OCI-LY1 (cell line): ENCODE results near the gene HOXA10.

Experiments used
- H2AFZ ChIP-seq: fragments of 200-600 bp; sonication (generic), shearing (Covaris generic); 2 replicates; pipeline ENCODE4 v1.6.0; 2014; ENCODE audit warnings: antibody characterized with exemption, mild to moderate bottlenecking, low read length
- H3F3A ChIP-seq: fragments of 200-600 bp; sonication (generic), shearing (Covaris generic); 2 replicates; pipeline ENCODE4 v1.6.0; 2014; ENCODE audit warnings: mild to moderate bottlenecking, antibody characterized with exemption, low read length, moderate library complexity; ENCODE audit not compliant: insufficient read depth
- H3K27ac ChIP-seq: fragments of 200-600 bp; sonication (generic); 2 replicates; pipeline ENCODE4 v1.5.1; 2014; ENCODE audit warnings: low read length, mixed run types, mild to moderate bottlenecking, low read depth; ENCODE audit not compliant: poor library complexity, severe bottlenecking
- H3K27me3 ChIP-seq: fragments of 200-600 bp; sonication (generic); 2 replicates; pipeline ENCODE4 v1.6.0; 2014; ENCODE audit warnings: antibody characterized with exemption, mild to moderate bottlenecking, low read length, moderate library complexity; ENCODE audit not compliant: insufficient read depth
- H3K36me3 ChIP-seq: fragments of 200-600 bp; sonication (generic); 2 replicates; pipeline ENCODE4 v1.6.1; 2014; ENCODE audit warnings: mild to moderate bottlenecking, antibody characterized with exemption, low read length, moderate library complexity, mixed read lengths; ENCODE audit not compliant: insufficient read depth
- H3K4me1 ChIP-seq: fragments of 200-600 bp; sonication (generic); 2 replicates; pipeline ENCODE4 v1.5.1; 2014; ENCODE audit warnings: mild to moderate bottlenecking, low read length, moderate library complexity; ENCODE audit not compliant: insufficient read depth, severe bottlenecking
- H3K4me2 ChIP-seq: fragments of 200-600 bp; sonication (generic), shearing (Covaris generic); 2 replicates; pipeline ENCODE4 v1.6.1; 2014; ENCODE audit warnings: low read length
- H3K4me3 ChIP-seq: fragments of 200-600 bp; sonication (generic); 2 replicates; pipeline ENCODE4 v1.5.1; 2014; ENCODE audit warnings: low read length, low read depth, mild to moderate bottlenecking, mixed read lengths; ENCODE audit not compliant: poor library complexity, severe bottlenecking
- H3K79me2 ChIP-seq: fragments of 200-600 bp; shearing (Covaris generic); 2 replicates; pipeline ENCODE4 v1.6.1; 2016; ENCODE audit warnings: mixed run types, low read length, mixed read lengths; ENCODE audit not compliant: insufficient read depth
- H3K9ac ChIP-seq: fragments of 200-600 bp; sonication (generic), shearing (Covaris generic); 2 replicates; pipeline ENCODE4 v1.6.1; 2014; ENCODE audit warnings: mild to moderate bottlenecking, low read length, mixed read lengths
- H3K9me2 ChIP-seq: fragments of 200-600 bp; sonication (generic), shearing (Covaris generic); 2 replicates; pipeline ENCODE4 v1.6.1; 2014; ENCODE audit warnings: low read depth, mild to moderate bottlenecking, low read length, mixed read lengths
- H3K9me3 ChIP-seq: fragments of 200-600 bp; shearing (Covaris generic); 2 replicates; pipeline ENCODE4 v1.6.1; 2014; ENCODE audit warnings: low read length, mixed read lengths
- H4K20me1 ChIP-seq: fragments of 200-600 bp; sonication (generic), shearing (Covaris generic); 2 replicates; pipeline ENCODE4 v1.6.0; 2016; ENCODE audit warnings: mild to moderate bottlenecking, low read length; ENCODE audit not compliant: insufficient read depth
- CTCF ChIP-seq: fragments of 200-600 bp; sonication (generic), shearing (Covaris generic); IDR thresholded peaks from 2 replicates; pipeline ENCODE4 v1.5.1; 2017; ENCODE audit warnings: mild to moderate bottlenecking, antibody characterized with exemption, low read length, moderate library complexity, mixed read lengths
- EZH2 ChIP-seq: fragments of 200-600 bp; sonication (generic), shearing (Covaris generic); IDR thresholded peaks from 2 replicates; pipeline ENCODE4 v1.8.0; 2017; ENCODE audit warnings: borderline replicate concordance, mixed run types, mild to moderate bottlenecking, antibody characterized with exemption, low read length, moderate library complexity, mixed read lengths

The HOXA10 gene

GRCh38 chr7:27159266-27160144, 14.6 kb downstream of the HOXA10 start:
- Histone ChIP-seq H2AFZ (peak overlapping the region; percentile 68), H3K4me3 (peak overlapping the region; percentile 70), H3F3A (0 out of 2 replicates have a peak, but pooled peaks cover 8% of the 10 kb centered on the region)

GRCh38 chr7:27158436-27159265, 15.5 kb downstream of the HOXA10 start:
- TF ChIP-seq EZH2 (no peak), CTCF (no peak)
- Histone ChIP-seq H3K4me1 (peaks cover 13% of the 10 kb centered on the region), H3F3A (0 out of 2 replicates have a peak, but pooled peaks cover 8% of the 10 kb centered on the region), H3K4me2 (no peak overlapping the region), H2AFZ (no peak overlapping the region), H3K9me3 (no peaks in the 10 kb centered on the region), H3K9me2 (no peaks in the 10 kb centered on the region), H4K20me1 (no peaks in the 10 kb centered on the region), H3K36me3 (no peaks in the 10 kb centered on the region), H3K27me3 (no peaks in the 10 kb centered on the region; the same call in 1 of the 2 replicates), H3K27ac (no peak overlapping the region), H3K4me3 (no peak overlapping the region), H3K79me2 (no peaks in the 10 kb centered on the region), H3K9ac (no peak overlapping the region)

More at GRCh38 chr7:27159266-27160144, 14.6 kb downstream of the HOXA10 start:
- Histone ChIP-seq H3K79me2 (no peaks in the 10 kb centered on the region), H3K4me1 (peaks cover 13% of the 10 kb centered on the region), H3K9me2 (no peaks in the 10 kb centered on the region), H3K9ac (peak overlapping the region; percentile 75; the same call in 1 of the 2 replicates), H3K9me3 (no peaks in the 10 kb centered on the region), H3K4me2 (peak overlapping the region; percentile 88), H3K27me3 (no peaks in the 10 kb centered on the region; the same call in 1 of the 2 replicates), H4K20me1 (no peaks in the 10 kb centered on the region), H3K27ac (no peak overlapping the region), H3K36me3 (no peaks in the 10 kb centered on the region)
- TF ChIP-seq CTCF (no peak), EZH2 (no peak)

GRCh38 chr7:27157702-27158431, 16.3 kb downstream of the HOXA10 start:
- Histone ChIP-seq H3K9me3 (no peaks in the 10 kb centered on the region), H3K79me2 (no peaks in the 10 kb centered on the region), H3F3A (0 out of 2 replicates have a peak, but pooled peaks cover 5% of the 10 kb centered on the region), H3K9me2 (no peaks in the 10 kb centered on the region), H3K4me2 (no peak overlapping the region), H3K27ac (no peak overlapping the region), H3K36me3 (no peaks in the 10 kb centered on the region), H2AFZ (no peak overlapping the region), H3K27me3 (no peaks in the 10 kb centered on the region; the same call in 1 of the 2 replicates), H3K4me1 (peaks cover 13% of the 10 kb centered on the region), H3K4me3 (no peak overlapping the region), H4K20me1 (no peaks in the 10 kb centered on the region), H3K9ac (no peak overlapping the region)
- no peak for TF ChIP-seq EZH2
